Activated naive CD8-positive, alpha-beta T cell treated with anti-CD3 and anti-CD28 coated beads, Interleukin-2, amount 50 U/mL, for 24 hours (primary cell): ENCODE measurements around the gene EML4.
A peak's percentile ranks its signal among the peaks of the same experiment; 100 is the strongest.

ENCODE experiments used
- ATAC-seq: fragments of 150-1000 bp; cut with Tn5 transposase; one replicate; pipeline ENCODE4 v1.10.0; 2021
- DNase-seq: peaks from one replicate; pipeline ENCODE4 v3.0.0; 2021
- H3K27ac Mint-ChIP-seq: one replicate; pipeline ENCODE4 v1.8.0; 2021; ENCODE audit warnings: mild to moderate bottlenecking, mixed read lengths
- H3K27me3 Mint-ChIP-seq: one replicate; pipeline ENCODE4 v1.8.0; 2021; ENCODE audit warnings: mixed read lengths
- H3K36me3 Mint-ChIP-seq: one replicate; pipeline ENCODE4 v1.8.0; 2021; ENCODE audit warnings: low read depth, mixed read lengths
- H3K4me1 Mint-ChIP-seq: one replicate; pipeline ENCODE4 v1.8.0; 2021; ENCODE audit warnings: mixed read lengths
- H3K4me3 Mint-ChIP-seq: one replicate; pipeline ENCODE4 v1.8.0; 2021; ENCODE audit warnings: mild to moderate bottlenecking, moderate library complexity, mixed read lengths
- H3K9me3 Mint-ChIP-seq: one replicate; pipeline ENCODE4 v1.8.0; 2021; ENCODE audit warnings: mixed read lengths

EML4 gene

GRCh38 chr2:42360493-42360889 is 191.3 kb downstream of the EML4 start:
- Mint-ChIP-seq H3K4me3 (peak overlapping the region; percentile 87), H3K4me1 (peaks cover 53% of the 10 kb centered on the region), H3K9me3 (no peaks in the 10 kb centered on the region), H3K36me3 (peaks cover 10% of the 10 kb centered on the region), H3K27ac (peak overlapping the region; percentile 98), H3K27me3 (no peaks in the 10 kb centered on the region)
- no peak for ATAC-seq
- no peak for DNase-seq

GRCh38 chr2:42360890-42361727 is 192.0 kb downstream of the EML4 start, which contains the start of gene COX7A2L:
Gene COX7A2L (minus strand): TSS chr2:42361217. CDS start chr2:42361161, 56 bp downstream.
- peak; percentile 95 for DNase-seq
- H3K9me3 Mint-ChIP-seq: no peaks in the 10 kb centered on the region
- peak within 1 kb of the TSS; percentile 87 for H3K4me3 Mint-ChIP-seq
- ATAC-seq: peak; percentile 95
- peaks cover 9% of the 10 kb centered on the region for H3K36me3 Mint-ChIP-seq
- H3K4me1 Mint-ChIP-seq: peaks cover 51% of the 10 kb centered on the region
- H3K27me3 Mint-ChIP-seq: no peaks in the 10 kb centered on the region
- H3K27ac Mint-ChIP-seq: peak within 1 kb of the TSS; percentile 98

- no peak for DNase-seq
- Mint-ChIP-seq H3K27ac (peak overlapping the region; percentile 98), H3K27me3 (no peaks in the 10 kb centered on the region), H3K4me1 (peaks cover 44% of the 10 kb centered on the region), H3K4me3 (peak overlapping the region; percentile 87), H3K9me3 (no peaks in the 10 kb centered on the region), H3K36me3 (peaks cover 7% of the 10 kb centered on the region)
- ATAC-seq: no peak
These were observed 192.7 kb downstream of the EML4 start for GRCh38 chr2:42361728-42362283.

GRCh38 chr2:42363413-42363812 is 194.3 kb downstream of the EML4 start:
- H3K36me3 Mint-ChIP-seq: no peaks in the 10 kb centered on the region
- ATAC-seq: no peak
- H3K27ac Mint-ChIP-seq: no peak overlapping the region
- peaks cover 30% of the 10 kb centered on the region for H3K4me1 Mint-ChIP-seq
- H3K4me3 Mint-ChIP-seq: no peak overlapping the region
- H3K27me3 Mint-ChIP-seq: no peaks in the 10 kb centered on the region
- DNase-seq: no peak
- no peaks in the 10 kb centered on the region for H3K9me3 Mint-ChIP-seq

GRCh38 chr2:42364658-42365057 is 195.5 kb downstream of the EML4 start:
- Mint-ChIP-seq H3K27me3 (no peaks in the 10 kb centered on the region), H3K4me3 (no peak overlapping the region), H3K27ac (no peak overlapping the region), H3K4me1 (peaks cover 18% of the 10 kb centered on the region), H3K36me3 (no peaks in the 10 kb centered on the region), H3K9me3 (no peaks in the 10 kb centered on the region)
- DNase-seq: no peak
- ATAC-seq: no peak

GRCh38 chr2:42366411-42366810 is 197.3 kb downstream of the EML4 start:
- DNase-seq (no peak), ATAC-seq (no peak)
- no peak overlapping the region for H3K27ac Mint-ChIP-seq
- no peaks in the 10 kb centered on the region for H3K27me3 Mint-ChIP-seq
- H3K4me3 Mint-ChIP-seq: no peak overlapping the region
- H3K4me1 Mint-ChIP-seq: peaks cover 11% of the 10 kb centered on the region
- no peaks in the 10 kb centered on the region for H3K9me3 Mint-ChIP-seq
- no peaks in the 10 kb centered on the region for H3K36me3 Mint-ChIP-seq

GRCh38 chr2:42367835-42368234 is 198.7 kb downstream of the EML4 start:
- ATAC-seq (no peak), DNase-seq (no peak)
- Mint-ChIP-seq H3K4me1 (peaks cover 2% of the 10 kb centered on the region), H3K9me3 (no peaks in the 10 kb centered on the region), H3K27ac (no peak overlapping the region), H3K36me3 (no peaks in the 10 kb centered on the region), H3K4me3 (no peak overlapping the region), H3K27me3 (no peaks in the 10 kb centered on the region)

GRCh38 chr2:42368817-42369531 is 199.8 kb downstream of the EML4 start:
- H3K27me3 Mint-ChIP-seq: no peaks in the 10 kb centered on the region
- H3K36me3 Mint-ChIP-seq: no peaks in the 10 kb centered on the region
- H3K4me3 Mint-ChIP-seq: no peak overlapping the region
- ATAC-seq (no peak), DNase-seq (no peak)
- H3K9me3 Mint-ChIP-seq: no peaks in the 10 kb centered on the region
- H3K27ac Mint-ChIP-seq: no peak overlapping the region
- peaks cover 2% of the 10 kb centered on the region for H3K4me1 Mint-ChIP-seq

- no peak for ATAC-seq
These were observed 200.5 kb downstream of the EML4 start for GRCh38 chr2:42369532-42370229.

GRCh38 chr2:42371611-42372473 is 202.7 kb downstream of the EML4 start:
- no peak for DNase-seq
- no peak overlapping the region for H3K27ac Mint-ChIP-seq
- no peaks in the 10 kb centered on the region for H3K27me3 Mint-ChIP-seq
- no peaks in the 10 kb centered on the region for H3K36me3 Mint-ChIP-seq
- no peak for ATAC-seq
- H3K9me3 Mint-ChIP-seq: no peaks in the 10 kb centered on the region
- no peak overlapping the region for H3K4me3 Mint-ChIP-seq
- peaks cover 2% of the 10 kb centered on the region for H3K4me1 Mint-ChIP-seq

More at GRCh38 chr2:42369532-42370229, 200.5 kb downstream of the EML4 start:
- Mint-ChIP-seq H3K36me3 (no peaks in the 10 kb centered on the region), H3K9me3 (no peaks in the 10 kb centered on the region), H3K27ac (no peak overlapping the region), H3K27me3 (no peaks in the 10 kb centered on the region), H3K4me3 (no peak overlapping the region), H3K4me1 (peaks cover 2% of the 10 kb centered on the region)
- no peak for DNase-seq

- no peak overlapping the region for H3K27ac Mint-ChIP-seq
- H3K9me3 Mint-ChIP-seq: no peaks in the 10 kb centered on the region
- no peak for ATAC-seq
- H3K4me1 Mint-ChIP-seq: peaks cover 2% of the 10 kb centered on the region
- H3K4me3 Mint-ChIP-seq: no peak overlapping the region
- no peaks in the 10 kb centered on the region for H3K36me3 Mint-ChIP-seq
- no peak for DNase-seq
- H3K27me3 Mint-ChIP-seq: no peaks in the 10 kb centered on the region
These were observed 203.5 kb downstream of the EML4 start for GRCh38 chr2:42372474-42373200.

GRCh38 chr2:42376758-42377157 is 207.6 kb downstream of the EML4 start:
- DNase-seq: no peak
- H3K27ac Mint-ChIP-seq: no peak overlapping the region
- H3K4me3 Mint-ChIP-seq: no peak overlapping the region
- no peaks in the 10 kb centered on the region for H3K9me3 Mint-ChIP-seq
- H3K36me3 Mint-ChIP-seq: no peaks in the 10 kb centered on the region
- no peaks in the 10 kb centered on the region for H3K4me1 Mint-ChIP-seq
- no peaks in the 10 kb centered on the region for H3K27me3 Mint-ChIP-seq
- ATAC-seq: no peak

GRCh38 chr2:42378415-42378814 is 209.3 kb downstream of the EML4 start:
- Mint-ChIP-seq H3K4me3 (no peak overlapping the region), H3K36me3 (no peaks in the 10 kb centered on the region), H3K27me3 (no peaks in the 10 kb centered on the region), H3K4me1 (no peaks in the 10 kb centered on the region), H3K9me3 (no peaks in the 10 kb centered on the region), H3K27ac (no peak overlapping the region)
- ATAC-seq (no peak), DNase-seq (no peak)
